Memory B cell (primary cell): ENCODE results near the gene MIER1.
A peak's percentile ranks its signal among the peaks of the same experiment; 100 is the strongest.

ENCODE experiments used
- ATAC-seq: fragments of 150-1000 bp; cut with Tn5 transposase; 2 replicates; pipeline ENCODE4 v1.10.0; 2021; ENCODE audit warnings: low read depth, mild to moderate bottlenecking, moderate library complexity
- DNase-seq, 2 donors: peaks; one replicate each; pipeline ENCODE4 v3.0.0; 2022; ENCODE audit warnings: low spot score in 2 of 2
- H3K27ac Mint-ChIP-seq: one replicate; pipeline ENCODE4 v1.8.0; 2022; ENCODE audit warnings: mild to moderate bottlenecking, moderate library complexity, mixed read lengths
- H3K27me3 Mint-ChIP-seq: one replicate; pipeline ENCODE4 v1.8.0; 2022; ENCODE audit warnings: mixed read lengths
- H3K36me3 Mint-ChIP-seq: one replicate; pipeline ENCODE4 v1.8.0; 2022; ENCODE audit warnings: mild to moderate bottlenecking, mixed read lengths
- H3K4me1 Mint-ChIP-seq: one replicate; pipeline ENCODE4 v1.8.0; 2022; ENCODE audit warnings: mixed read lengths
- H3K4me3 Mint-ChIP-seq: one replicate; pipeline ENCODE4 v1.8.0; 2022; ENCODE audit warnings: mild to moderate bottlenecking, moderate library complexity, mixed read lengths
- H3K9me3 Mint-ChIP-seq: one replicate; pipeline ENCODE4 v1.8.0; 2022; ENCODE audit warnings: mixed read lengths

MIER1 gene

GRCh38 chr1:66998972-66999371 is 74.2 kb downstream of the MIER1 start:
- DNase-seq (no peak), ATAC-seq (no peak)
- Mint-ChIP-seq H3K27ac (no peak overlapping the region), H3K36me3 (peaks cover 10% of the 10 kb centered on the region), H3K4me1 (peaks cover 14% of the 10 kb centered on the region), H3K4me3 (no peak overlapping the region), H3K9me3 (no peaks in the 10 kb centered on the region), H3K27me3 (no peaks in the 10 kb centered on the region)

GRCh38 chr1:66999640-67000400 is 75.0 kb downstream of the MIER1 start:
- peaks cover 14% of the 10 kb centered on the region for H3K4me1 Mint-ChIP-seq
- no peak overlapping the region for H3K27ac Mint-ChIP-seq
- ATAC-seq (no peak), DNase-seq (no peak)
- no peaks in the 10 kb centered on the region for H3K27me3 Mint-ChIP-seq
- no peak overlapping the region for H3K4me3 Mint-ChIP-seq
- no peaks in the 10 kb centered on the region for H3K9me3 Mint-ChIP-seq
- H3K36me3 Mint-ChIP-seq, result peaks cover 12% of the 10 kb centered on the region

- Mint-ChIP-seq H3K4me3 (no peak overlapping the region), H3K9me3 (no peaks in the 10 kb centered on the region), H3K36me3 (peaks cover 19% of the 10 kb centered on the region), H3K4me1 (peaks cover 10% of the 10 kb centered on the region), H3K27ac (peak overlapping the region; percentile 83), H3K27me3 (no peaks in the 10 kb centered on the region)
- DNase-seq, result no peak
- ATAC-seq, result no peak
Observed at GRCh38 chr1:67001682-67002425, 77.1 kb downstream of the MIER1 start.

DNA sequence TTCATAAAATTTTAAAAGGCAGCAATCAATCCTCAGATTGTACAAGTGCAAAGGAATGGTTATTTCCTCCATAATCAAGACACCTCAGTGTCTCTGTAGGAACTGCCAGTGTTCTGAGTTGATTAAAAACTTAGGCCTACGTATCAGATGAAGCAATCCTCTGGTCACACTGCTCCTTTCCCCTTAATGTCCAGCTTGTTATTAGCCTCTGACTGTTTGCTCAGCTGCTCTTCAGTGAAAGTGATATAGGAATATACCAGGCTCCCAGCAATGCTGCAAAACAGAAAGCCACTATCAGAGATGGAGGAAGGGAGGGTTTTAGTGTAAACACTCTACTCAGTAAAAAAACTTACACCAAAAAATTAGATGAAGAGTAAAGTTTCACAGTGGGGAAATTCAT is 79.4 kb downstream of the MIER1 start:
- Mint-ChIP-seq H3K9me3 (no peaks in the 10 kb centered on the region), H3K4me3 (no peak overlapping the region), H3K27ac (no peak overlapping the region), H3K27me3 (no peaks in the 10 kb centered on the region), H3K36me3 (peaks cover 25% of the 10 kb centered on the region), H3K4me1 (peaks cover 10% of the 10 kb centered on the region)
- DNase-seq (no peak), ATAC-seq (no peak)

DNA sequence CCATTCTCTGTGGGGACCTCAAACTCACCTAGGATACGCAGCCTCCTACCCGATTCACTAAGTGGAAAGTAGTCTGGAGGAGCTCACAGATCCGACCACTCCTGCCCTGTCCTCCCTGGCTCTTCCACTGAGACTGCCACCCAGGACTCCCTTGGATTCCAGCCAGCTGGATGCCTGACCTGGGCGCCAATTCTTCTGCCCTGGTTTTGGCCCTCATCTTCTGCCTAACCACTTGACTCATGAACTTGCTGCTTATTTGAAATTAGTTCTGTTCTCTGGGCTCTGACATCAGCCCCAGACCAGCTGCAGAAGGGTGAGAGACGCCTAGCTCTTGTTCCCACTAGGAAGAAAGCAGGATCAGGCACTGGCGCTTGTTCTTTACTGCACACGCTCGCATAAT is 80.3 kb downstream of the MIER1 start:
- no peak overlapping the region for H3K4me3 Mint-ChIP-seq
- H3K27me3 Mint-ChIP-seq, result no peaks in the 10 kb centered on the region
- ATAC-seq (no peak), DNase-seq (no peak)
- H3K36me3 Mint-ChIP-seq, result peaks cover 31% of the 10 kb centered on the region
- peaks cover 10% of the 10 kb centered on the region for H3K4me1 Mint-ChIP-seq
- H3K27ac Mint-ChIP-seq, result no peak overlapping the region
- H3K9me3 Mint-ChIP-seq, result no peaks in the 10 kb centered on the region

DNA sequence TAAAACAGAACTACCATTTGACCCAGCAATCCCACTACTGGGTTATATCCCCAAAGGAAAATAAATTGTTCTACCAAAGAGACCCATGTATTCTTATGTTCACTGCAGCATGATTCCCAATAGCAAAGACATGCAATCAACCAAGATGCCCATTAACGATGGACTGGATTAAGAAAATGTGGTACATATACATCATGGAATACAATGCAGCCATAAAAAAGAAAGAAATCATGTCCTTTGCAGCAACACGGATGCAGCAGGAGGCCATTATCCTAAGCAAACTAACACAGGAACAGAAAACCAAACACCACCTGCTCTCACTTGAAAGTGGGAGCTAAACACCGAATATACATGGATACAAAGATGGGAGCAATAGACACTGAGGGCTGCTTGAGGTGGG is 85.0 kb downstream of the MIER1 start:
- no peak for ATAC-seq

DNA sequence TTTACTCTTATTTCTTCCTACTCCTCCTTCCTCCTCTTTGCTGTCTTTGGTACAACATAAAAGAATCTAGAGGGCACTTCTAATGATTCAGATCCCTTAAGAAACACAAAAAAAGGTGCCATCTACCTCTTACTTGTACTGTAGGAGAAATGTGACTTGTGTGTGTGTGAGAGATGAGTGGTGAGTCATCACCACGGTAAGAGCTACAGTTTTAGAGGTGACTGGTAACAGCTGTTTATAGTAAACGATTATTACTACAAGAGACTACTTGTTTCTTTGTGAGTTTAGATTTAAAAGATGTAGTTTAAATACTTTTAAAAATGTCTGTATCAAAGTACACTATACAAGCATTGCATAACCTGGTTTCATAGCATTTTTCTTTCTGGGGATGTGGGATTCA is 88.8 kb downstream of the MIER1 start:
- Mint-ChIP-seq H3K4me1 (peaks cover 2% of the 10 kb centered on the region), H3K9me3 (no peaks in the 10 kb centered on the region), H3K36me3 (peaks cover 31% of the 10 kb centered on the region), H3K27ac (no peak overlapping the region), H3K27me3 (no peaks in the 10 kb centered on the region), H3K4me3 (no peak overlapping the region)
- ATAC-seq, result no peak
- no peak for DNase-seq

More for the DNA sequence above, 85.0 kb downstream of the MIER1 start:
- H3K9me3 Mint-ChIP-seq, result no peaks in the 10 kb centered on the region
- no peak overlapping the region for H3K27ac Mint-ChIP-seq
- no peaks in the 10 kb centered on the region for H3K27me3 Mint-ChIP-seq
- no peak overlapping the region for H3K4me3 Mint-ChIP-seq
- no peak for DNase-seq
- H3K36me3 Mint-ChIP-seq, result peaks cover 41% of the 10 kb centered on the region
- peaks cover 2% of the 10 kb centered on the region for H3K4me1 Mint-ChIP-seq

DNA sequence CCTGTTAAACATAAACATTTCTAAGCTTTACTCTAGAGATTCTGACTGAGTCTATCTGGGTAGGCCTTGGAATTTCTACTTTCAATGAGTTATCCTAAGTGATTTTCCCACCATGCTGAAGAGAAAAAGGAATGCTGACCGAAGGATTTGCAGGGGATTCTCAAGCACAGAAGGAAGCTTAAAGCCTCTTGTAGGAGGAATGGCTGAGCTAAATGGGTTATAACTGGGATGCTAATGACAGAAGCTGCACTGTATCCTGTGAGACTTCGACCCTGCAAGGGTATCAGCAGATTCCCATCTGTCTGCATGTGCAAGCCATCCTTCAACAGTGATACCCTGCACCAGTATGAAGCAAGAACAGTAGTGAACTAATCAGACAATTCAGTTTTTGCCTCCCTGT is 93.8 kb downstream of the MIER1 start:
- peaks cover 25% of the 10 kb centered on the region for H3K36me3 Mint-ChIP-seq
- no peak for DNase-seq
- no peaks in the 10 kb centered on the region for H3K27me3 Mint-ChIP-seq
- no peak overlapping the region for H3K4me3 Mint-ChIP-seq
- no peak overlapping the region for H3K27ac Mint-ChIP-seq
- H3K9me3 Mint-ChIP-seq, result no peaks in the 10 kb centered on the region
- H3K4me1 Mint-ChIP-seq, result peaks cover 4% of the 10 kb centered on the region
- no peak for ATAC-seq

DNA sequence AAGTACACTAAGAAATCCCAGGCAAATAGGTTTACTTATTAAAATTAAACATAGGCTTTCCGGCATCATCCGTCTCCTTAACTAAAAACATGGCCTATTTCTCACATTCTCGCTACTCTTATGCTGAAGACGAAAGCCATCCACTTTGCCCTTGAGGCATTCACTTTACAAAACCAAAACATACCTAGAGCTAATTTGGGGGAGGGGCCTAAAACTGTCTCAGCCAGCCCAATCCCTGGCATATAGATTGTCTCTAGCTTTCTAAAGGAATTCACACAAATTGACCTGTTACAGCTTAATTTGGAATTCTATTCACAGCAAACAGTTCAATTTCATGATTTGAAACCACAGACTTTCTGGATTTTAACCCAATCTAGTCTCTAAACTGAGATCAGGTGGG is 94.3 kb downstream of the MIER1 start:
- Mint-ChIP-seq H3K36me3 (peaks cover 25% of the 10 kb centered on the region), H3K9me3 (no peaks in the 10 kb centered on the region), H3K27ac (no peak overlapping the region), H3K4me1 (peaks cover 4% of the 10 kb centered on the region), H3K27me3 (no peaks in the 10 kb centered on the region), H3K4me3 (no peak overlapping the region)
- ATAC-seq, result no peak
- DNase-seq, result no peak

- H3K27me3 Mint-ChIP-seq, result no peaks in the 10 kb centered on the region
- DNase-seq, result no peak
- H3K9me3 Mint-ChIP-seq, result no peaks in the 10 kb centered on the region
- ATAC-seq, result no peak
- no peak overlapping the region for H3K27ac Mint-ChIP-seq
- H3K36me3 Mint-ChIP-seq, result peaks cover 25% of the 10 kb centered on the region
- H3K4me3 Mint-ChIP-seq, result no peak overlapping the region
- H3K4me1 Mint-ChIP-seq, result peaks cover 4% of the 10 kb centered on the region
Observed at GRCh38 chr1:67019600-67020136, 94.9 kb downstream of the MIER1 start.

DNA sequence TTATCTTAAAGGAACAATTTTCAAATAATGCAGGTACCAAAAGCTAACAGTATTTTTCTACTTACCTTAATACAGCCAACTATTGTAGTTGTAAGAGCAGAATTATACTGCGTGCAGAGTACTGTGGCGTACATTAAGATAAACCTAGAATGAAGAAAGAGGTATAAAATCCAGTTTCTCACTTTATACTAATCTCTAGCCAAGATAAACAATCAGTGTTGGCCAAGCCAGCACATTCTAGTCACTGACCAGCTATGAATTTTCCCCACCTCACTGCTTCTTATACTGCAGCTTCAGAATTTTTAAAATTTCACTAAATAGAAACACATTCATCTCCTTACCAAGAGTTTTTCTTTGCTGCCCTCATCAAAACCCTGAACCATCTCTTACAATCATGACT is 95.5 kb downstream of the MIER1 start:
- Mint-ChIP-seq H3K4me1 (peaks cover 4% of the 10 kb centered on the region), H3K27me3 (no peaks in the 10 kb centered on the region), H3K4me3 (no peak overlapping the region), H3K27ac (no peak overlapping the region), H3K9me3 (no peaks in the 10 kb centered on the region), H3K36me3 (peaks cover 29% of the 10 kb centered on the region)
- no peak for ATAC-seq
- no peak for DNase-seq

DNA sequence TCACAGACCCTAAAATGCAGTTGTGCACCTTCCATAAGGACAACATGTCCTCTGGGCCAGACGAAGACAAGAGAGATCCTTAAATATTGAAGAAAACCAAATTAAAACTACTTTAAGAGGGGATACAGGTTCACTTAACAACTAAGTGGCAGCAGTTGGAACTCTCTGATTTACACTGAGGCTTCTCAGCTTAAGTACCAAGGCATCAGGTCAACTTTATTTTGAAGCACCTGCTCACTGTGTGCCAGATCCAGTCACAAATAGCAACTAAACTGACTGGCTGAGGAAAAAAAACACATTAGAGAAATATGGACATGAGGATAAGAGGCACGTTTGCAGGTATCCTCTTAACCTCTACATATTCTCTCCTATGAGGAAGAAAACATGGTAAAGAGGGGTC is 96.0 kb downstream of the MIER1 start:
- H3K27ac Mint-ChIP-seq, result no peak overlapping the region
- H3K36me3 Mint-ChIP-seq, result peaks cover 29% of the 10 kb centered on the region
- H3K9me3 Mint-ChIP-seq, result no peaks in the 10 kb centered on the region
- H3K27me3 Mint-ChIP-seq, result no peaks in the 10 kb centered on the region
- H3K4me1 Mint-ChIP-seq, result peaks cover 4% of the 10 kb centered on the region
- ATAC-seq (no peak), DNase-seq (no peak)
- H3K4me3 Mint-ChIP-seq, result no peak overlapping the region

GRCh38 chr1:67029472-67029871 is 104.7 kb downstream of the MIER1 start:
- Mint-ChIP-seq H3K4me1 (no peaks in the 10 kb centered on the region), H3K36me3 (peaks cover 17% of the 10 kb centered on the region), H3K27me3 (no peaks in the 10 kb centered on the region), H3K4me3 (no peak overlapping the region), H3K27ac (no peak overlapping the region), H3K9me3 (no peaks in the 10 kb centered on the region)
- DNase-seq (no peak), ATAC-seq (no peak)

DNA sequence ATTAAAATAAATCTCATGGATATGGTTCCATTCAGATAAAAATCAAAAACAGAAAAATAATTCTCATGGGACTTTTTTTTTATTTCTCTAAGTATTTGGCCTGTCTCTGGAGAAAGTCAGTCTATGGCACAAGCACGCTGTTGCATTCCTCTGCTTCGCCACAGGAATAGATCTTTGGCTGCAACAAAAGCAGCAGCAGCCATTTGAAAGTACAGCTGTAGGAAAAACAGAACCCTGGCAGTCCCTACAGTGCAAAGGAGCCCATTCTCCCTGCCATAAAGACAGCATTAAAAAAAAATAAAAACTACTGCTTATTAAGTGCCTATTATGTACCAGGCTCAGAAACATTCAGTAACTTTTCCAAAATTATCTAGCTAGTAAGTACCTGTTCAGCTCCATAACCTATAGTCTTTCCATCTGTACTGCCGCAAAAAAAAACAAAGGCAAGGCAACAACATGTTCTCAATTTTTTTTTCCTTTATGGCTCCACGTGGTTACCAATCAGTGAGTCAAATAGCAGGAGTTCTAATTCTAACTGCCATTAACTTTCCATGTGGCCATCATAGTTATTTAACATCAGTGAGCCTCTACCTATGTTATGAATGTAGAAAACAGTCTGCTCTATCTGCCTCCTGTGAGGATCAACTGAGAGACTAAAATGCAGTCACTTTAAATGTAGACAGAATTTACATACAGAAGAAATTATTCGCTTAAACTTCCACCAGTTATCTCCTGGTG is 106.5 kb downstream of the MIER1 start:
- H3K36me3 Mint-ChIP-seq, result peaks cover 16% of the 10 kb centered on the region
- H3K27me3 Mint-ChIP-seq, result no peaks in the 10 kb centered on the region
- no peaks in the 10 kb centered on the region for H3K4me1 Mint-ChIP-seq
- no peak for DNase-seq
- H3K9me3 Mint-ChIP-seq, result no peaks in the 10 kb centered on the region
- H3K4me3 Mint-ChIP-seq, result no peak overlapping the region
- no peak for ATAC-seq
- no peak overlapping the region for H3K27ac Mint-ChIP-seq
